ENCODE results near the gene ALMS1.
"Not testable (repeated sequence)": the region's sequence is repeated elsewhere in the genome, so short reads cannot be mapped to it uniquely, and the experiment has no call there.

DNA sequence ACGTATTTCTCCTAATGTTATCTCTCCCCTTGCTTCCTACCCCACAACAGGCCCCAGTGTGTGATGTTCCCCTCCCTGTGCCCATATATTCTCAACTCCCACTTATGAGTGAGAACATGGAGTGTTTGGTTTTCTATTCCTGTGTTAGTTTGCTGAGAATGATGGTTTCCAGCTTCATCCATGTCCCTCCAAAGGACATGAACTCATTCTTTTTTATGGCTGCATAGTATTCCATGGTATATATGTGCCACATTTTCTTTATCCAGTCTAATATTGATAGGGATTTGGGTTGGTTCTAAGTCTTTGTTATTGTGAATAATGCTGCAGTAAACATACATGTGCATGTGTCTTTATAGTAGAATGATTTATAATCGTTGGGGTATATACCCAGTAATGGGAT is 119.2 kb downstream of the ALMS1 start:
- TF ChIP-seq, protein P1, sequence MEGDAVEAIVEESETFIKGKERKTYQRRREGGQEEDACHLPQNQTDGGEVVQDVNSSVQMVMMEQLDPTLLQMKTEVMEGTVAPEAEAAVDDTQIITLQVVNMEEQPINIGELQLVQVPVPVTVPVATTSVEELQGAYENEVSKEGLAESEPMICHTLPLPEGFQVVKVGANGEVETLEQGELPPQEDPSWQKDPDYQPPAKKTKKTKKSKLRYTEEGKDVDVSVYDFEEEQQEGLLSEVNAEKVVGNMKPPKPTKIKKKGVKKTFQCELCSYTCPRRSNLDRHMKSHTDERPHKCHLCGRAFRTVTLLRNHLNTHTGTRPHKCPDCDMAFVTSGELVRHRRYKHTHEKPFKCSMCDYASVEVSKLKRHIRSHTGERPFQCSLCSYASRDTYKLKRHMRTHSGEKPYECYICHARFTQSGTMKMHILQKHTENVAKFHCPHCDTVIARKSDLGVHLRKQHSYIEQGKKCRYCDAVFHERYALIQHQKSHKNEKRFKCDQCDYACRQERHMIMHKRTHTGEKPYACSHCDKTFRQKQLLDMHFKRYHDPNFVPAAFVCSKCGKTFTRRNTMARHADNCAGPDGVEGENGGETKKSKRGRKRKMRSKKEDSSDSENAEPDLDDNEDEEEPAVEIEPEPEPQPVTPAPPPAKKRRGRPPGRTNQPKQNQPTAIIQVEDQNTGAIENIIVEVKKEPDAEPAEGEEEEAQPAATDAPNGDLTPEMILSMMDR (IDR thresholded peaks at IDR 0.05; ENCODE audit: borderline replicate concordance, extremely low read depth, low read length, poor library complexity, severe bottlenecking): not testable (repeated sequence)
- TF ChIP-seq EZH2 (IDR thresholded peaks at IDR 0.05; ENCODE audit: borderline replicate concordance, low read depth, low read length, severe bottlenecking): not testable (repeated sequence)
